ENCODE data around the gene POTEF.
"Not testable (repeated sequence)": the region's sequence is repeated elsewhere in the genome, so short reads cannot be mapped to it uniquely, and the experiment has no call there.

The POTEF gene

GRCh38 chr2:130128464-130128863 lies 558 bp downstream of the POTEF start:
- DNase-seq (ENCODE audit: extremely low read depth in 1 of 2, low read depth in 1 of 2), result not testable (repeated sequence)

- not testable (repeated sequence) for DNase-seq (ENCODE audit: extremely low read depth in 1 of 2, low read depth in 1 of 2)
Observed at GRCh38 chr2:130127726-130128125, 1.3 kb downstream of the POTEF start.

GRCh38 chr2:130120924-130121323 lies 8.1 kb downstream of the POTEF start:
- not testable (repeated sequence) for DNase-seq (ENCODE audit: extremely low read depth in 1 of 2, low read depth in 1 of 2)

GRCh38 chr2:130102597-130103363 lies 26.2 kb downstream of the POTEF start:
- not testable (repeated sequence) for DNase-seq (ENCODE audit: extremely low read depth in 1 of 2, low read depth in 1 of 2)

- DNase-seq (ENCODE audit: extremely low read depth in 1 of 2, low read depth in 1 of 2), result not testable (repeated sequence)
Observed at GRCh38 chr2:130062645-130063044, 66.4 kb downstream of the POTEF start.

GRCh38 chr2:130059982-130060381 lies 69.0 kb downstream of the POTEF start:
- DNase-seq (ENCODE audit: extremely low read depth in 1 of 2, low read depth in 1 of 2), result not testable (repeated sequence)

GRCh38 chr2:130056336-130056735 lies 72.7 kb downstream of the POTEF start:
- not testable (repeated sequence) for DNase-seq (ENCODE audit: extremely low read depth in 1 of 2, low read depth in 1 of 2)

GRCh38 chr2:130053217-130053911 lies 75.7 kb downstream of the POTEF start:
- not testable (repeated sequence) for DNase-seq (ENCODE audit: extremely low read depth in 1 of 2, low read depth in 1 of 2)

- not testable (repeated sequence) for DNase-seq (ENCODE audit: extremely low read depth in 1 of 2, low read depth in 1 of 2)
Observed at GRCh38 chr2:130052376-130052775, 76.6 kb downstream of the POTEF start.

GRCh38 chr2:130048422-130048821 lies 80.6 kb downstream of the POTEF start:
- not testable (repeated sequence) for DNase-seq (ENCODE audit: extremely low read depth in 1 of 2, low read depth in 1 of 2)

GRCh38 chr2:130038265-130038603 lies 90.8 kb downstream of the POTEF start:
- not testable (repeated sequence) for DNase-seq (ENCODE audit: extremely low read depth in 1 of 2, low read depth in 1 of 2)

- DNase-seq (ENCODE audit: extremely low read depth in 1 of 2, low read depth in 1 of 2), result not testable (repeated sequence)
Observed at GRCh38 chr2:130025931-130026330, 103.1 kb downstream of the POTEF start.
